SH-SY5Y (cell line): ENCODE measurements around the gene CSNK2A1.

ENCODE experiments used
- GATA2 ChIP-seq: IDR thresholded peaks from 2 replicates; pipeline ENCODE4 v1.6.1; 2011; ENCODE audit warnings: mild to moderate bottlenecking, low read depth, low read length
- GATA3 ChIP-seq: IDR thresholded peaks from 2 replicates; pipeline ENCODE4 v1.6.1; 2011; ENCODE audit warnings: low read depth, mild to moderate bottlenecking, low read length, moderate library complexity

The CSNK2A1 gene

DNA sequence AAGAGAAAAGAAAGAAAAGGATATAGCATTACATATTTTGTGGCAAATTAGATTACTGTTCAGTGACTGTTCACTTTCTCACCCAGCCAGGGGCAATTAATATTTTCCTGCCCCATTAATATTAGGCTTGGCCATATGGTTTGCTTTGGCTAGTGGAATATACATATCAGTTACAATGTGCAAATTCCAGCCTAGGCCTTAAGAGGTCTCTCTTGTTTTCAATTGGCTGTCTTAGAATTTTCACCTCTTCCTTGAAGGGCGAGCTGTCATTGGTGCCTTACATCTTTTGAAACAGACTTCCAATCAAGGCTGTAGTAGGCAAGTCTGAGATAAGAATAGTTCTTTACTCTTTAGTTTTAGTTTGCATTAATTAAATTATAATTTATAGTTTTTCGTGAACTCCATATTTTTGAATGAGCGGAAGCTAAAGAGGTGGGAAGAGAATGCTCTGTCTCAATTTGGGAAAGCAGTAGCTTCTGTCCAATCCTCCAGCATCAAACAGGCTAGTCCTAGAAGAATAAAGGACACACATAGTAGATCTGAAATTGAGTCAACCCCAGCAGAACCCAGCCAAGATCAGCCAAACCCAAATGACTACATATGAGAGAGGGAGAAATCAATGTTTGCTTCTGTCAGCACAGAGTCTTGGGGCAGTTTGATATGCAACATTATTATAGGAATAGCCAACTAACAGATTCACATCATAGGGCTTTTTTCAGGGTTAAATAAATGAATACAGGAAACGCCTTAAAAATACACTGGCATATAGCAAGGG is 6.3 kb upstream of the CSNK2A1 start:
- TF ChIP-seq GATA3 (no peak), GATA2 (no peak)

DNA sequence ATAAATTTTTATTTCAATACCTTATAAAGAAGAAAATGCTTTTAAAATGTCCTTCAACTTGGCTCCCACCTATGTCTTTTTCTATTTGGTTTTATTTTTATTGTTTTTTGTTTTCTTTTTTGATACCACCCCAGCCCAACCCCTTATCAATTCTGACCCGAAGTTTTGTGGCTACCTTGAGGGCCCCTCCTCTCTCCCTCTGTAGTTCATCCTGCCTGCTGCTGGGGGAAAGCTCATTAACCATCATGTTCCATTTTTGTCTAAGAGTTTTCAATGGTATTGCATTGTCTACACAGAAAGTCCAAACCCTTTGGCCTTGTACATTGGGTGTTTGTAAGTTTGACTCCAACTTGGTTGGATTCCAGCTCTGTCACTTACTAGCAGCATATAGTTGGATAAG is 5.3 kb upstream of the CSNK2A1 start:
- no peak for TF ChIP-seq GATA2
- no peak for TF ChIP-seq GATA3

DNA sequence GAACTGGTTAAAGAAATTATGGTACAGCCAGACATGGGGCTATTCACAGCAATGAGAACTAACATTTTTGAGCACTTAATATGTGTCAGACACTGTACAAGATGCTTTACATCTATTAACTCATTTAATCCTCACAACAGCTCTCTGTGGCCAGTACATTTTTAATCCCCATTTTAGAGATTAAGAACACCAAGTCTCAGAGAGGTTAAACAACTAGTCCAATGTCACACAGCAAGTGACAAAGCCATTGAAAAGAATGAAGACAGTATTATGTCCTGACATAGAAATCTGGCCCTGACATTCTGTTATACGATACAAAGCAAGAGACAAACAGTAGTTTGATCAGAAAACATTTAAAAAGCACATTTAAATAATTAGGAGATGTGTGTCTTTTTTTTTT is 3.8 kb upstream of the CSNK2A1 start:
- TF ChIP-seq GATA3 (no peak), GATA2 (no peak)

DNA sequence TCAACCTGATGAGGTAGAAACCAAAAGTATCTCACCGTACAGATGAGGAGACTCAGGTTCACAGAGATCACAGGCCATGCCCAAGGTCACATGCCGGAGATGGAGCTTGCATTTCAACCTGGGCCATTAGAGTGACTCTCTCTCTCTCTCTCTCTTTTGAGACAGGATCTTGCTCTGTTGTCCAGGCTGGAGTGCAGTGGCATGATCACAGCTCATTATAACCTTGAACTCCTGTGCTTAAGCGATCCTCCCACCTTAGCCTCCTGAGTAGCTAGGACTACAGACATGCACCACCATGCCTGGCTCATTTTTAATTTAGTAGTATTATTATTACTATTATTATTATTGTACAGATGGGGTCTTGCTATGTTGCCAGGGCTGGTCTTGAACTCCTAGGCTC is 2.8 kb upstream of the CSNK2A1 start:
- no peak for TF ChIP-seq GATA3
- TF ChIP-seq GATA2: no peak

DNA sequence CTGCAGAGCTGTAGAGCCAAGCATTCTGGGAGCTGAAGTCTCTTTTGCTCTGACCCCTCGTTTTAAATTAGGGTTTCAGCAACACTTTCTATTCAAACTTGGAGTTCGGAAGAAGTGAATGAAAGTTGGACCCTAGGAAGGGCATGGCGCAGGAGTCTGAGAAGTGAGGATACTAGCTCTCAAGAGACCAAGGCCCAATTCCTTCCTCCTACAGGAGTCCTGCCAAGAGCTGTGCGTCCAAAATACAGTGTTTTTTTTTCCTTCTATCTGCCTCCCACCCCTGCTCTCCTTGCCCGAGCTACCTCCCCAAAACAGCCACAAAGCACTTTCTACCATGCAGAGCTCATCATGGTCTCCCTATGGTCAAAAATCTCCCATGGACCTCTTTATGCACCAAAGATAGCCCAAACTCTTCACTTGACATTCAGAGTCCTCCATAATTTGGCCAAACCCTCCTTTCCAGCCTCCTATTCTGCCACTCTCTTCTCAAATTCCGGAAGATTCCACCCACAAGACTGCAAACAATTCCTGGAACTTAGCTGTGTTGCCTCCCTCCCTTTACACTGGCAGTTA is 649 bp upstream of the CSNK2A1 start:
- TF ChIP-seq GATA2: no peak
- no peak for TF ChIP-seq GATA3

DNA sequence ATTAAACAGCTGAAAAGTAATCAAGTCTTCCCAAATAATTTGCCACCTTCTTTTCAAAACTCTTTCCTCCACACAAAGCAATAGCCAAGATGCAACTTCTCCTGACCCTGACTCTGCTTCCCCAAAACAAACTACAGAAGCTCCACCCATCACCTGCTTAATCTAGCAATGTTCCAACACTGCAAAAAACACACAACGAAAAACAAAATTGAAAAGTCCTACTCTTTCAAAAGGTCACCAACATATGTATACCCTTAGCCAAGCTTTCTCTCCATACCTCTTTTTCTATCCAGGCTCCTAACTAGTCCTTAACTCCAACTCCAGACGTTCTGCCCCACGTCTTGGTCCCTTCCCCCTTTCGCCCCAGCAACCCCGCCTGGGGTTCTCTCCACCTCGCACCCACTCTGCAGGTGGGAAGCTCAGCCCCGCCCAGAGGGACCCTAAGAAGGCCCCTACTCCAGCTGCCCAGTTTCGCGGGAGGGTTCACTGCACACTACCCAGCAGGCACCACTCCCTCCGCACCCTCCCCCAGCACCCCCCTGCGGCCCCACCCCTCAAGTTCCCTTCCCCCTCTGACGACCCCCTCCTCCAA is 717 bp downstream of the CSNK2A1 start:
- TF ChIP-seq GATA3: no peak
- TF ChIP-seq GATA2: no peak

DNA sequence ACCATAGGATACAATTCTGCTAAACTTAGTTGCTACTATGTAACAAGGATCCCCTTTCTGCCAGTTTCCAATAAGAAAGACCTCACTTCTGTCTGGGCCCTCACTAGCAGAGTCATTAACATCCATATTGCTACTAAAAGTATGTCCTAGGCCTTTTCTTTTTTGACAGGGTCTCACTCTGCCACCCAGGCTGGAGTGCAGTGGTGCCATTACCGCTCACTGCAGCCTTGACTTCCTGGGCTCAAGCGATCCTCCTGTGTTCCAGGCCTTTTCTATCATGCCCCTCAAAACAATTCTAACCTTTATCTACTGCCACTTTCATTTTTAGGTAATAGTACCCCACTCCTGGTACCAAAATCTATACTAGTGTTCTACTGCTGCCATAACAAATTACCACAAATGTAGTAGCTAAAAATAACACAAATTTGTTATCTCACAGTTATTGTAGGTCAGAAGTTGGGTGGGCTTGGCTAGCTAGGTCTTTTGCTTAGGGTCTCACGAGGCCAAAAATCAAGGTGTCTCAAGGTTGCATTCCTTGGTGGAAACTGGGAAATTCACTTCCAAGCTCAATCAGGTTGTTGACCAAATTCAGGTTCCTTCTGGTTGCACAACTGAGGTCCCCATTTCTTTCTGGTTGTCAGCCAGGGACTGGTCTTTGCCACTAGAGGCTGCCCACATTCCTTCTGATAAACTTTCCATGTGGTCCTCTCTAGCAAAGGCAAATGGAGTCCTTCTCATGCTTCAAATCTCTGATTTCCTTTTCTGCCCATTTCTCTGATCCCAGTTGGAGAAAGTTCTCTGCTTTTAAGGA is 3.0 kb downstream of the CSNK2A1 start:
- TF ChIP-seq GATA3 (no peak), GATA2 (no peak)

DNA sequence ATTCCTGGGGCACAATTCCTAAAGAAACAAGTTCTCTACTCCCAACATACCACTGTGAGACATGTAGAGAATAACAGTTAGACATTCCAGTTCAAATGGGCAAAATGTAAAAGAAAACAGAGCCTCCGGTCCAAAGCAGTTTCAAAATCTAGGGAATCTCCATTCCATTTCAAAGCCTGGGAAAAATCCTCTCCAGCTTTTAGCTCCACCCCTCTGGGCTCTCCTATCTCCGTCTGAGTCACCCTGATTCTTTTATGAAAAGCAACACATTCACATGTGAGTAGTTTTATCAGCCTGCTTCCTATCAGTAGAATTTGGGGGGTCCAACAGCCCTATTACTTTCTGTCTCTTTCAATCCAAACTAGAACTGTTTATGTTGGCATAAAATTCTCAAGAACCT is 3.7 kb downstream of the CSNK2A1 start:
- no peak for TF ChIP-seq GATA2
- no peak for TF ChIP-seq GATA3

DNA sequence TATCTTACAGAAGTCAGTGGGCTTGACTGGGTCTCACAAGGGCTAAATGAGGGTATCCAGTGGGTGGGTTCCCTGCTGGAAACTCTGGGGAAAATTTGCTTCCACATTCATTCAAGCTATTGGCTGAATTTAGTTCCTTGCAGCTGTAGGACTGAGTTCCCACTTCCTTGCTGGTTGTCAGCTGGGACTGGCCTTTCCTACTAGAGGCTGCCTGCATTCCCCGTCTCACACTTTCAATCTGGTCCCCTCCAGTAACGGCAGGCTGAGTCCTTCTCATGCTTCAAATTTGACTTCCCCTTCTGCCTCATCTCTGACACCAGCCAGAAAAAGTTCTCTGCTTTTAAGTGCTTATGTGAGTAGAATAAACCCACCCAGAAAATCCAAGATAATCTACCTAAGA is 4.4 kb downstream of the CSNK2A1 start:
- TF ChIP-seq GATA2 (no peak), GATA3 (no peak)

DNA sequence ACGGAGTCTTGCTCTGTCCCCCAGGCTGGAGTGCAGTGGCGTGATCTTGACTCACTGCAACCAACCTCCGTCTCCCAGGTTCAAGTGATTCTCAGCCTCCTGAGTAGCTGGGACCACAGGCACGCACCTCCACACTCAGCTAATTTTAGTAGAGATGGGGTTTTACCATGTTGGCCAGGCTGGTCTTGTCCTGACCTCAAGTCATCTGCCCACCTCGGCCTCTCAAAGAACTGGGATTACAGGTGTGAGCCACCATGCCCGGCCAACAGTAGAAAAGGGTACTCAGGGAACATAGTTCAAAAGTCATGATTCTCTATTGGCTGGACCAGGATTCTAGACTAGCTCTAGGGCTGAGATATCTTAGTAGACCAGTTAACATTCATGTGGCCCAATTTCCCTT is 5.6 kb downstream of the CSNK2A1 start:
- TF ChIP-seq GATA3 (no peak), GATA2 (no peak)

DNA sequence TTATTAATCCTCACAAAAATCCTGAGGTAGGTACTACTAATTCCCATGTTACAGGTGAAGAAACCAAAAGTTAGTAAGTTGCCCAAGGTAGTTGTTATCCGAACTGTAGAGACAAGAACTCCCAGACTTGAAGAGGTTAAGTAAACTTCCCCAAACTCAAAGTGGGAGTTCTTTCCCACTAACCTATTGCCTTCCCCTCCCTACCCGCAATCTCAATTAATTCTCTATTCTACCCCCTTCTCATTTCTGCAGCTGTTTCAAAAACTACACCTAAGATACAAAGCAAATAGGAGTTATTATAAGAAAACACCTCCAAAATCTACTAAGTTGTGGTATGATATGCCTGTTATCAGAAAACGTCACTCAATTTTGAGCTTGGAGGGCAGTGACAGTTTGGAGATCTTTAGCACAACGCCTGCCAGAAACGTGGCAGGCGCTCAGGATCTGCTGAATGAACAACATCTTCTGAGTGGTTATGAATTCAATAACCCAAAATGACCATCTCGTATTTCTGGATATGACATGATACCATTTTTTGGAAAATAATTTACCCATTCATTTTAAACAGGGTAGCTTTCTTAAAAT is 7.1 kb downstream of the CSNK2A1 start:
- TF ChIP-seq GATA2: no peak
- no peak for TF ChIP-seq GATA3

DNA sequence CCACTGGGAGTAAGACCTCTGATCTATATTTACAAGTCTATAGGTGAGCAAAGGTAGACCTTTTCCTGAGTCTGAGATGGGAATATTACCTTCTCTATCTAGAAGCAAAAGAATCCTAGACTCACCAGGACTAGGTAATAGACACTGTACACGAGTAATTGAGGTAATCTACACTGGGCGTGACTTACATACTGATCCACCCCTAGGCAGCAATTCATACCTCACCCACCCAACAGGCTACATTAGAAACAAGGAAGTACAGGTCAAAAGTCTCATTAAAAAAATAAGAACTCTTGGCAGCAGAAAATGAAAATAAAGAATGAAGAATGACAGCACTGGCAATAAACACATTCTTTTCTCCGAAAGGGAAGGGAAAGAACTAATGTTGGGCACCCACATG is 7.6 kb downstream of the CSNK2A1 start:
- TF ChIP-seq GATA2 (no peak), GATA3 (no peak)

DNA sequence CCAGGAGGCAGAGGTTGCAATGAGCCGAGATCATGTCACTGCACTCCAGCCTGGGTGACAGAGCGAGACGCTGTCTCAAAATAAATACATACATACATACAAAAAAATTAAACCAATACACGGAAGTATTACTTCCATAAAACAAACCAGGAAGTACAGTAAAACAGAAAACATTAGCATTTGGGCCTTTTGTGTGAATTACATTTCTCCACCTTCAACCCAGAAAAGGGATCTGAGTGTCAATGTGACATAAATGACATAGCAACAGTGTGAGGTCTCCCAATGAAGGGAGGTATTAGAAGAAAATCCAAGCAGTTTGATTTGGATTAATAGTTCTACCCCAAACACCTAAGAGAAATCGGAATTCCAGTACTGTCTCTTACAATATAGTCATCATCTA is 10.1 kb downstream of the CSNK2A1 start:
- TF ChIP-seq GATA2: no peak
- no peak for TF ChIP-seq GATA3

DNA sequence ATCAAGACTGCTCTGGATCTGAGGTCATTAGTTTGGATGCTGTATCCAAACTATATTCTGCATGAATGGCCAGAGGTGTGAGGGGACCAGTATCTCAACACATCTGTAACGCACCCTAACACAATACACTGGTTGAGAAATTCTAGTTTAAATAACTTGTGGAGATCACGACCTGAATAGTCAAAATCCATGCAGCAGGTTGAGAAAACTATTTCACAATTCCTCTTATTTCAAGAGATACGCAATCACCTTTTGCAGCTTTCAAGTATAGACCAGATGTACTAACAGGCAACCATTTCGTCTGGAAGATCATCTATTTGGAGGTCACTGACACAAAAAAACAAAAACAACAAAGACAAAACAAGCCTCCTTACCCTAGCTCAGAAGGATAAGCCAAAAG is 11.1 kb downstream of the CSNK2A1 start:
- no peak for TF ChIP-seq GATA3
- TF ChIP-seq GATA2: no peak
